Upper lobe of right lung (tissue), 1 donor: ENCODE data around the gene RERE. TPM values are rescaled to one million over a fixed set of nuclear protein-coding genes. Genes with fewer than 3 reads are reported as not detected.

Experiments
- ATAC-seq: fragments of 200-7000 bp; cut with Tn5 transposase; one replicate; pipeline ENCODE4 v1.9.1; 2020; ENCODE audit warnings: mild to moderate bottlenecking, moderate library complexity
- DNase-seq: peaks from one replicate; pipeline ENCODE4 v3.0.0-alpha.2; 2020
- H3K27ac ChIP-seq: fragments of 200-600 bp; one replicate; pipeline ENCODE4 v1.8.0; 2022
- H3K27me3 ChIP-seq: fragments of 200-600 bp; one replicate; pipeline ENCODE4 v1.8.0; 2022; ENCODE audit warnings: mild to moderate bottlenecking
- H3K36me3 ChIP-seq: fragments of 200-600 bp; one replicate; pipeline ENCODE4 v1.8.0; 2022
- H3K4me1 ChIP-seq: fragments of 200-600 bp; one replicate; pipeline ENCODE4 v1.8.0; 2022
- H3K4me3 ChIP-seq: fragments of 200-600 bp; one replicate; pipeline ENCODE4 v1.8.0; 2022; ENCODE audit warnings: mild to moderate bottlenecking
- H3K9me3 ChIP-seq: fragments of 200-600 bp; one replicate; pipeline ENCODE4 v1.8.0; 2022
- CTCF ChIP-seq: fragments of 200-600 bp; IDR thresholded peaks from one replicate; pipeline ENCODE4 v1.8.0; 2022; ENCODE audit warnings: antibody characterized with exemption
- intact Hi-C: fragments of 100-400 bp; cut with DNase I; formaldehyde crosslinking; loops from one replicate; pipeline ENCODE4 v1.11.0; 2022
- total RNA-seq: library from RNA; stranded (reverse); fragmentation: NEBNext Ultra II Directional; extraction: Animal tissue kit (Norgen Biotek cat#: 25700); gene quantifications from one replicate; pipeline ENCODE4 v1.2.1, GENCODE V29; 2021
- donor health status: DM: no; HTN: yes; CAD: no; lungs with severe emphysema.

RERE gene
- total RNA-seq, 1 donor from 2014 or later: 99.6 TPM

GRCh38 chr1:8633741-8634501 is 183.5 kb downstream of the RERE start:
- TF ChIP-seq CTCF: no peak
- Histone ChIP-seq H3K27me3 (no peaks in the 10 kb centered on the region), H3K4me1 (peaks cover 8% of the 10 kb centered on the region), H3K36me3 (no peaks in the 10 kb centered on the region), H3K27ac (no peak overlapping the region), H3K9me3 (no peaks in the 10 kb centered on the region), H3K4me3 (no peak overlapping the region)
- ATAC-seq: no peak
- intact Hi-C loops: no loop called here
- DNase-seq: no peak

GRCh38 chr1:8632102-8632501 is 185.3 kb downstream of the RERE start:
- Histone ChIP-seq H3K36me3 (no peaks in the 10 kb centered on the region), H3K4me1 (peaks cover 23% of the 10 kb centered on the region), H3K9me3 (no peaks in the 10 kb centered on the region), H3K27ac (no peak overlapping the region), H3K4me3 (no peak overlapping the region), H3K27me3 (no peaks in the 10 kb centered on the region)
- intact Hi-C loops: no loop called here
- TF ChIP-seq CTCF: no peak
- ATAC-seq (no peak), DNase-seq (no peak)

DNA sequence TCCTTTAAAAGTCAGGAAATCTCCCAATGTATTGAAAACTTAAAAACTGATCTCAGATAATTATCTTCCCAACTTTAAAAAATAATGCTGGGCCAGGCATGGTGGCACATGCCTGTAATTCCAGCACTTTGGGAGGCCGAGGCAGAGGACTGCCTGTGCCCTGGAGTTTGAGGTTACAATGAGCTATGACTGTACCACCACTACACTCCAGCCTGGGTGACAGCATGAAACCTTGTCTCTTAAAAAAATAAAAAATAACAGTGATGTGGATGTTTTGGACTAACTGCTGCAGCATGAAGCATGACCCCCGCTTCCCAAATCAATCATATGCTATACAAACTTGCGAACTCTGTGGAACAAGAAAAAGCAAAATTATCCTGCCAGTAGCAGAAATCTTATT is 186.3 kb downstream of the RERE start:
- Histone ChIP-seq H3K27me3 (no peaks in the 10 kb centered on the region), H3K9me3 (no peaks in the 10 kb centered on the region), H3K4me1 (peaks cover 32% of the 10 kb centered on the region), H3K27ac (no peak overlapping the region), H3K4me3 (no peak overlapping the region), H3K36me3 (no peaks in the 10 kb centered on the region)
- intact Hi-C loops: no loop called here
- DNase-seq: no peak
- no peak for ATAC-seq
- no peak for TF ChIP-seq CTCF

DNA sequence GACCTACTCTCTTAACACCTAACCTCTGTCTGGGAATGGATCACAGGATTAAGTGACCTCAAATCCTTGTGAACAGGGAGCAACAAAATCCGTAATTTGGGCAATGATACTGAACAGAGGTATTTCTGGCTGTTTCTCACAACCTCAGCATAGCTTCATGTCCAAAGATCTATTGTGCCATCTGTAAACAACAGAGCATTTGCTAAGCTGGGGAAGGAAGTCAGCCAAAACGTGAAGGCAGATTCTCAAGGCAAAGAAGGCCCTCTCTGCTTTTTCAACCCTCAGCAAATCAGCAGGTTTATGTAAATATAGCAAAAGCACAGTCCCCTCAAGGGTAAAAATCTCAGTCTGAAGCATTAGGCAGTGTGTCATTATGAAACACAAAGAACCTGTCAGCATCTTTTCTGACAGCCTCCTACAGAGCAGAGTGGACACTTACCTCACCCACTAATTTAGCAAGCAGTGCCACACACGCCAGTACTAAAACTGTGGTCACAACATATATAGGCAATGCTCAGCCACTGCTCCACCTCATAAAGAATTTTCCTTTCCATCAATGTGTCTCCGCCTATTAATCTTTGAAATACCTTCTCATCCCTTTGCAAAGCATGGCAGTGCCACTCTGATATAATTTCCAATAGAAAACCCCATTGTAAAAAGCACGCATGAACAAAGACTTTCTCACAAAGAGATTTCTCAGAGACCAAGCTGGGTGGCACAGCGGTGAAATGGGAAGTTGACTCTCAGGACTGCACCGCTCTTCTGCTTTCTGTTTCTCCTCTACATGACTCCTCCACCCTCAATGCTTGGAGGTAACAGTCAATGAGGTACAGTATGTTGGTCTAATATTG is 188.0 kb downstream of the RERE start:
- H3K4me1 ChIP-seq: peaks cover 39% of the 10 kb centered on the region
- peak; percentile 80 for ATAC-seq
- TF ChIP-seq CTCF: no peak
- no peaks in the 10 kb centered on the region for H3K36me3 ChIP-seq
- intact Hi-C loops: no loop called here
- DNase-seq: no peak
- no peak overlapping the region for H3K4me3 ChIP-seq
- H3K9me3 ChIP-seq: no peaks in the 10 kb centered on the region
- H3K27ac ChIP-seq: no peak overlapping the region
- H3K27me3 ChIP-seq: no peaks in the 10 kb centered on the region

DNA sequence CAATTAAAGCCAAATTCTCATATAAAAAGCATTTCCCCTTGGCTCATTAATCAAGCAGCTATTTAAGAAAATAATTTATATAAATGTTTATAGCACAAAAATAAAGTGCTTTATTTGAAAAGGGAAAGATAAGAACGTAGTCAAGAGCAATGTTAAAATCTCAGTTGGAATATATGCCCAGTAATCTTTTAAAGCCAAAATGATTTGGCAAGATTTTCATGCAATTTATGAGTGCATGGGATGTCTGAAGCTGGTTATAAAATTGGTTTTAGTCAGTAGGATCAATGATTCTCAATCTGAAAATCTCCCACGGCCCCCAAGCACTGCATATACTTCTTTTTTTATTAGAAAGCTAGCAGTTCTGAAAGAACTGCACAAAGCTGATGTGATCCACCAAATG is 188.8 kb downstream of the RERE start:
- H3K27me3 ChIP-seq: no peaks in the 10 kb centered on the region
- H3K27ac ChIP-seq: no peak overlapping the region
- H3K4me1 ChIP-seq: peaks cover 39% of the 10 kb centered on the region
- no peak for TF ChIP-seq CTCF
- H3K4me3 ChIP-seq: no peak overlapping the region
- intact Hi-C loops: no loop called here
- H3K36me3 ChIP-seq: no peaks in the 10 kb centered on the region
- no peaks in the 10 kb centered on the region for H3K9me3 ChIP-seq
- DNase-seq (no peak), ATAC-seq (no peak)
